Fibroblast of skin of left quadriceps (primary cell): Measurements from ENCODE around the gene VPS33B.
A peak's percentile ranks its signal among the peaks of the same experiment; 100 is the strongest.
"Not testable (repeated sequence)": the region's sequence is repeated elsewhere in the genome, so short reads cannot be mapped to it uniquely, and the experiment has no call there.

Experiments used
- DNase-seq, 2 experiments: peaks; one replicate each; pipeline ENCODE4 v3.0.0-alpha.2; 2013; ENCODE audit warnings: low read depth in 2 of 2

VPS33B gene

DNA sequence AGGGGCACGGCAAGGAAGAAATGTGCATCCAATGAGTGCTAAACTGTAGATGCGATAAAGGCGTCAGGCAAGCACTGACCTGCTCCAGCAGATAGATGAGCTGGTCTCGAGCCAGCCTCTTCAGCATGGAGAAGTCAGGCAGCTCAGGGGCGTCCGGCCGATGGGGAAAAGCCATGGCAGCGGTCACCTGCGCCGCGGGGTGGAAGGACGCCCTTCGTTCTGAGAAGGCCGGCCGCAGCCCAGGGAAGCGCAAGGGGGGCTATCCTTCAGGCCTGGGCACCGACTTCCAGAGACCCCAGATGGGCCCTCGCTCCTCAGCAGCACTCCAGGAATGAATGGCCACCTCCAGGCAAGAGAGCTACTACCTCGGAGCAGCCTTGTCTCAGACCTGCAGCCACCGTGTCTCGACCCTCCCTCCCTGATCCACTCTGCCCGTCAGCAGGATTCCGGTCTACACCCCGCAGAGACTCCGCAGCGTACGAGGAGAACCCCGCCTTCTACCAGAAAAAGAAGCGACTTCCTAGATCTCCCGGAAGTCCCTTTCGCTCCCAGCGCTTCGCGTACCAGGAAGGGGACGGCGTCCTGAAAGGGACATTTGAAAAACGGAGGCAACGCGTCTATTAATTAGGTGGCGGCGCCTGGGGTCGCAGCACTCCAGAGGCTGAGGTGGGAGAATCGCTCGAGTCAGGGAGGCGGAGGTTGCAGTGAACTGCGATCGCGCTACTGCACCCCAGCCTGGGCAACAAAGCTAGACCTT, at the start of gene VPS33B:
Gene VPS33B (minus strand): TSS at position 520 of the 757 bp plus-strand sequence. CDS start 345 bp downstream, at position 175.
- DNase-seq = peak; percentile 68 to 74

DNA sequence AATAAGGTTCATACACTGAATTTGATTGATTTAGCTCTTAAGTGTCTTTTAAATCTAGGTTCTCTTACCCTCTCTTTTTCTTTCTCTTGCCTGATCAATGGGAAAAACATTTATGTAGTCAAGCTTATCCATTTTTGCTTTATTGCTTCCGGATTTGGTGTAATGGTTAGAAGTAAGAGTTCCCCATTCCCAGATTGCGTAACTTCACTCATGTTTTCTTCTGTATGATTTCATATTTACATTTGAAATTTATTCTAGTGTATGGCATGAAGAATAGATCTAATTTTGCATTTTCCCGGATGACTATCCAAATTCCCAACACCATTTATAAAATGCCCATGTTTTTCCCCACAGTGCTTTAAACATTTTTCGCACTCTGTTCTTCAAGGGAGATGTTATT, 49.8 kb upstream of the VPS33B start:
- no peak for DNase-seq

DNA sequence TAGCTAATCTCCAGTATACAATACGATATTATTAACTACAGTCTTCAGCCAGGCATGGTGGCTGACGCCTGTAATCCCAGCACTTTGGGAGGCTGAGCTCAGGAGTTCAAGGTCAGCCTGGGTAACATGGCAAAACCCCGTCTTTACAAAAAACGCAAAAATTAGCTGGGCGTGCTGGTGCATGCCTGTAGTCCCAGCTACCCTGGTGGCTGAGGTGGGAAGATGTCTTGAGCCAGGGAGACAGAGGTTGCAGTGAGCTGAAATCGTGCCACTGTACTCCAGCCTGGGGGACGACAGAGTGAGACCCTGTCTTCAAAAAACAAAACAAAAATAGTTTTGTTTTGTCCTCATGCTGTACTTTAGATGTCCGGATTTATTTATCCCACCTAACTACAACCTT, 48.5 kb upstream of the VPS33B start:
- no peak for DNase-seq

DNA sequence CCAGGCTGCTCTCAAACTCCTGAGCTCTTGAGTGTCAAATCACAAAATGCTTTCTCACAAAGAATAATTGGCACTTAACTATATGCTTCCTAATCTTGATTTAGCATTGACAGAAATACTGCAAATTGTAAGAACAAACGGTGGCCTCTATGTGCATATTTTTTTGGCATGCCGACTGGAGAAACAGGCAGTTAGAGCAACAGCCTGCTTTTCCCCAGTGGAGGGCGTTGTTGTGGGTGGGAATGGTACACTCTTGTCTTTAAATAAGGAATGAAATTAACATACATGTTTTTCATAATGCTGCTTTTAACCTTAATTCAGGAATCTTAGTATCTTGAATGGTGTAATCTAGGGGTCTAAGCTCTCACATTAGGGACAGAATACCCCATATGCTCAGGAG, 46.6 kb upstream of the VPS33B start:
- no peak for DNase-seq

DNA sequence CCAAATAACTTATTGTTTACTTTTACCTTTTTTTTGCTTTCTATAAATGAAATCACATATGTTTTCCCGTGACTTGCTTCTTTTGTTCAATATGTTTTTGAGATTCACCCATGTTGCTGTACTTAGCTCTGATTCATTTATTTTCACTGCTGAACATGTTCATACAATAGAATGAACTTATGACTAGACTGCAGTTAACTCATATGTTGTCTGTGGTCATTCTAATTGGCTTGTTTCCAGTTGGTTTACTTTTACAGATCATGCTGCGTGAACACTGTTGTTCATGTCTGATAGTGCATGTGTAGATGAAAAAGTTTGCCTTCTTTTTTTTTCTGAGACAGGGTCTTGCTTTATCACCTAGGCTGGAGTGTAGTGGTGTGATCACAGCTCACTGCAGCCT, 46.0 kb upstream of the VPS33B start:
- DNase-seq = no peak

DNA sequence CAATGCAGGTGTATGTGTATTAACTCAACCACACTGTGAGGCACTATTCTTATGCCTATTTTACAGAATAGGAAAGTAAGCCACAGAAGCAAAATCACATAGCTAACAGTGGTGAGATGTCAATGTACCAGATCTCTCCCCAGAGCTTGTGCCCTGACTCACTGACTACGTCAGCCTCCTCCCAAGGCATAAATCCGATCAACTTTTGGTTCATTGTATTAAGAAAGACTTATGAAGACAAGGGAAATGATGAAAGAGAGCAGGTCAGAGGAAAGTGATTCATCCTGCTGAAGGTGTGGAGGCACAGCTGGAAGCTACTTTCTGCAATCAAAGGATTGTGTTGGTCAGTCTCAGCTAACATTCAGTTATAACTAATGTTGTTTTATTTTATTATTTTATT, 44.6 kb upstream of the VPS33B start:
- no peak for DNase-seq

DNA sequence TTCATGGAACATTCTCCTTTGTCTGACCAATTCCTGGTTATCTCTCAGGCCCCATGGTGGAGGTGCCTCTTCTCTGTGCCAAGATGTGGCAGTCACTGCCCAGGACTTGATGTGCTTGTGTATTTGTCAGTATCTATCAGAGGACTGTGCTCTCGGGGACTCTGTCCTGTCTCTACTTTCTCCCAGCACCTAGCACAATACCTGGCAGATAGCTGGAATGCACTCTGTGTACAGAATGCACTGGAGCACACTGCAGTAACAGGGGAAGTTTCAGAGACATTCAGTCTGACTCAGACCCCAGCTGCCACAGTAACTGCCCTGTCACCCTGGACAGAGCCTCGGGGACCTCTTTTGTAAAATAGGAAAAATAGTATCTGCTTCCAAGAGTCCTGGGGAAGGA, 43.1 kb upstream of the VPS33B start:
- no peak for DNase-seq

DNA sequence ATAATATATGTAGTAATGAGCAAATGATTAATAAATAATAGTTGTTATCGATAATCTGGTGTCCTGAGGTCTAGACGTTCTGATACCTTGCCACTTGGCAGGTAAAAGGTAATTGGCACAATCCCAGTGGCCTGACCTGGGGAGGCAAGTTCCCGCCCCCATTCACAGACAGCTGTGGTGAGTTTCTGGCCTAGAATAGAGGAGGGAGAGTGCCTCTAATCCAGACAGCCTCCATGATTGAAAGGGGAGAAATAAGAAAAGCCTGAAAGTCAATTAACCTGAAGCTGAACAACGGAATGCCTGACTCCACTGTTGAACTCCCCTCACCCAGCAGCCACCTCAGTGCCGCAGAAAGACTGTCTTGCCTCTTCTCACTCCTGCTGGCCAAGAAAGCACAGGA, 39.6 kb upstream of the VPS33B start:
- no peak for DNase-seq

DNA sequence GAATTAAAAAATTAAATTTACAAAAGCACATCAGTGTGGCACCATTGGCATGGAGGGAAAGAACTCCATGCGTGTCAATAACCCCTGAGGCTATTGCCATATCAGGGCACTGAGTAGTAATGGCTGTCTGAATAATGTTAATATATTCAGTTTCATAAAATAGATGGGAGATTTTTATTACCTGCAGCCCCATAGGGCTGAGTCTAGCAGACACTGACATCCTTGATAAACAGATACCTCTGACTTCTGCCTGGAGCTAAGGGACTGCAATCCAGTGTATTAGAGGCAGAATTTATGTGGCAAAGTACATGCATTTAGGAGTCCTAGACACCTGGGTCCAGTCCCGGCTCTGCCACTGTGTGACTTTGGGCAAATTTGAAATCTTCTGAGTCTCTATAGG, 38.8 kb upstream of the VPS33B start:
- DNase-seq = no peak

DNA sequence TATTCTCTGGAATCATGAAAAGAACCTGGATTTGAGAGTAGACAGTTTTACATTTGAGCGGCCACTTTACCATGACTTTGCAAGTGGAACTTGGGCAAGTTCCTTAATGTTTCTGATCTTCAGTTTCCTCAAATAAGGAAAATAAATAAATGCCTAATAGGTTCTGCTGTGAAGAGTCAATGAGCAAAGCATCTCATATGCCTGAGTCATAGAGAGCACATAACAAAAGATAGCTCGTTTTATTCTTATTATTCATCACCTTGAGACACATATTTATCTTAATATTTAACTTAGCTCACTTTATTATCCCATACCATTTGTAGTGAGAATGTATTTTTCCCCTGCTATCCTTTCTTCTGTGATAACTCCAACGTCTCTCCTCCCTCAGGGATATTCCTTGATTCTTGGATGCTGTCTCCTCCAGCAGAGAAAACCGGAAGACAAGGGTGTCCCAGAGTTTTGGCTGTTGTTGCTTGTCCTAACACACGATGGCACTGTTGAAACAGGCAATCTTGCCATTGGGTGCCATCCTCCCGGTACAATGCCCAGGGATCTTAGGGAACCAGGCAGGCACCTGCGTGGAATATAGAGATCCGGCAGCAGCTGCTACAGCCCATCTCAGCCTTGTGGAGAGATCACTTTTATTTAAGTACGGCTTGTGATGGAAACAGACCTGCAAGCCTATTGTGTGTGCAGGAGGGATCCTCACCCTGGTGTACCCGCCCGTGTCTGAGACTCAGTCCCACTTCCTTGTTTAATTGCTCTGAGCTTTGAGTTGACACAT, 33.3 kb upstream of the VPS33B start:
- DNase-seq = peak; percentile 11 to 20

DNA sequence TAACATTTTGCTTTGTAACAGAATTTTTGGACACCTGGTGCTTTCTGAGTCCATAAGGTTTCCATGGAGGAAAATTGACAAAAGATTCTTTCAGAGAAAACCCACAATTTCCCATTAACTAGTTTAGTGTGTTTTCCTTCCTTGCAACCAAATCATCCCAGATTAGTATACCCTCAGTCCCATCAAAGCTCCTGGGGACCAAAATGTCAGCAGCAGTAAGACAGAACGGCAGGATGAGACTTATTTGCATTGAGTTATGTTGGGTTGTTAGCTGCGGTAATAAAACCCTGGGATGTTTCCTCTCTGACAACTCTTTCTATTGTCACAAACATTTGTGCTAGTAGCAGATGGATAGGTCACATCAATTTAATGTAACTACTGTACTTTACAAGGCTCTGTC, 32.4 kb upstream of the VPS33B start:
- DNase-seq = no peak

DNA sequence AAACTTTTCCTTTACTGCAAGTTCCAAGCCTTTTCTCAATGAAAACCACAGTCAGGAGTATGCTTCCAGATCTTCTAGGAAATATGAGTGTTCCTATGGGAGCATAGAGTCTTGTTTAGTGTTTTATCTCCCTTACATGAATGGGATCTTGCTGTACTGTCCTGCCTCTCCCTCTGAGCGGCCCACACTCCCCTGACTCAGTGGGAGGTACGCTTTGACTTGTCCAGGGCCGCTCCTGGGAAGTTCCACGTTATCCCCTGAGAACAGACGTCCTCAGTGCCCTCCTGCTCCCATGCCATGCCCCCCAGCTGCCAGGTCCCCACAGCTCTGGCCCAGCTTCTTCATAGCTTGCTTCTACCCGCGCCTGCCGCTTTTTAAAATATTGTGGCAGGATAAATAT, 28.9 kb upstream of the VPS33B start:
- no peak for DNase-seq

DNA sequence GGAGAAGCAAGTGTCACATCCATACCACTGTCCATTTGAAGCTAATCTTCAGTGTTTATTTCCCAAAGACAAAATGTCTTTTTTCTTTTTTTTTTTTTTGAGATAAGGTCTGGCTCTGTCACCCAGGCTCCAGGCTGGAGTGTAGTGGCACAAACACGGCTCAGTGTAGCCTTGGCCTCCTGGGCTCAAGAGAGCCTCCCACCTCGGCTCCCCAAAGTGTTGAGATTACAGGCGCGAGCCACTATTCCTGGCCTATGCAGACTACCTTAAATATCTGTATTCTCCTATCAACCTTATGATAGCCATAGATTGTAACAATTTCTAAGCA, 27.7 kb upstream of the VPS33B start:
- no peak for DNase-seq

DNA sequence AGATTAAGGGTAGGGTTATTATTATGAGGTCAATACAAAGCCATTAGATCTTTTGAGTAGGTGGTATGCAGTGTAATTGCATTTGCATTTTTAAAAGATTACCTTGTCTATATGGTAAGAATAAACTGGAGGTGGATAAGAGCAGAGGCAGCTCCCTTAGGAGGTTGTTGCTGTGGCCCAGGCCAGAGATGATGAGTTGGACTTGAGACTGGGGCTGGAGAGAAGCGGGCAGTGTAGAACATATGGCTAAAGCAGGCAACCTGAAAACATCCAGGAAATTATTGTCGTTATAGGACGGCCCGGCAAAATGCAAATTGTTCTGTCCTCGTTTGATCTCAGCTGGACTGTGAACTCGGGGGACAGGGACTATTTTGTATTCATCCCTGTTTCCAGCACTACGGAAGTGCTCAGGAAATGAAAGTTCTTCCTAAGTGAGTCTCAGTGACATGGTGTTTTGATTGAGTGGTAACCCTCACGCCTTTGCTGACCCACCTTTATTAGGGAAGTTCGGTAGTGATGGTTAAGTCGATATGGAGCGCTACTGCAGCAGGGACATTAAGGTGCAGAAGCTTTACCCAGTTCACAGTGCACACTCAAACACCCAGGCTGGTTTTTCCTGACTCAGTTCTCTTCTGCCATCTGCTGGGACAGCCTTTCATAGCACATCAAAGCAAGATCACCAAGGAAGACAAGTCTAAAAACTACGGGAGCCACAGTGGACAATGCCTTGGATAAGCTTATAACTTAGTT, 27.2 kb upstream of the VPS33B start:
- DNase-seq = peak; percentile 22 to 37

DNA sequence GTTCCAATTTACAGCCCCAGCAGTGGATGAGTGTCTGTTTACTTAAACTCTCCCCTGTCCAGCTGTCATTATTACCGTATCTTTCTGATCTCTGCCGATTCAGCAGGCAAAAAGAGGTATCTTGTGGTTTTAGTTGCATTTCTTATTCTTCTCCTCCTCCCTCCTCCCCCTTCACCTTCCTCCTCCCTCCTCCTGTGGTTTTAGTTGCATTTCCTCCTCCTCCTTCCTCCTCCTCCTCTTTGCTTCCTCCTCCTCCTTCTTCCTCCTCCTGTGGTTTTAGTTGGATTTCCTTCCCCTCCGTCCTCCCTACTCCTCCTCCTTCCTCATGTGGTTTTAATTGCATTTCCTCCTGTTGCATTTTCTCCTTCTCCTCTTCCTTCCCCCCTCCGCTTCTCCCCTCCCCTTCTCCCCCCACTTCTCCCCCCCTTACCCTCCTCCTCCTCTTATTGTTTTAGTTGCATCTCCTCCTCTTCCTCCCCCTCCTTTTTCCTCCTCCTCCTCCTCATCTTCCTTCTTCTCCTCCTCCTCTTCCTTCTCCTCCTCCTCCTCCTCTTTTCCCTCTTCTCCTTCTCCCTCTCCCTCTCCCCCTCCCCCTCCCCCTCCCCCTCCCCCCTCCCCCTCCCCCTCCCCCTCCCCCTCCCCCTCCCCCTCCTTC, 25.3 kb upstream of the VPS33B start:
- DNase-seq = no peak

DNA sequence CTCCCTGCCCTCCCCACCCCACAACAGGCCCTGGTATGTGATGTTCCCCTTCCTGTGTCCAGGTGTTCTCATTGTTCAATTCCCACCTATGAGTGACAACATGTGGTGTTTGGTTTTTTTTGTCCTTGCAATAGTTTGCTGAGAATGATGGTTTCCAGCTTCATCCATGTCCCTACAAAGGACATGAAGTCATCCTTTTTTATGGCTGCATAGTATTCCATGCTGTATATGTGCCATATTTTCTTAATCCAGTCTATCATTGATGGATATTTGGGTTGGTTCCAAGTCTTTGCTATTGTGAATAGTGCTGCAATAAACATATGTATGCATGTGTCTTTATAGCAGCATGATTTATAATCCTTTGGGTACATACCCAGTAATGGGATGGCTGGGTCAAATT, 23.7 kb upstream of the VPS33B start:
- DNase-seq = not testable (repeated sequence)

DNA sequence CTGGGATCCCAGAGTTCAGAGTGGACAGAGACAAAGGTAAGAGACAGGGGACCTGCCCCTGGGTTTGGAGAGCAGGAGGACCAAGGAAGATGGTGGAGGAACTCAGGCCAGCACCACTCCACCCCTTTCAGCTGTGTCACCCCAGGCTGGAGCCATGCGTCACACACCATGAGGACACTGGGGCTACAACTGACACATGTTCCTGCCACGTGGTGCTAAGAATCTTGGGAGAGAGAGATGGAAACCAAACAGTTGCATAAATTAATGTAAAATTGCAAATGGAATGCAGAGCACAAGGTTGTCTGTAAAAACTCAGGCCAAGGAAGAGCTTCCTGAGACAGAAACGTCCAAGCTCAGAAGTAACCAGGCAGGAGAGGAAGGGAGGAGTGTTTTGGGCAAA, 22.7 kb upstream of the VPS33B start:
- DNase-seq = no peak

DNA sequence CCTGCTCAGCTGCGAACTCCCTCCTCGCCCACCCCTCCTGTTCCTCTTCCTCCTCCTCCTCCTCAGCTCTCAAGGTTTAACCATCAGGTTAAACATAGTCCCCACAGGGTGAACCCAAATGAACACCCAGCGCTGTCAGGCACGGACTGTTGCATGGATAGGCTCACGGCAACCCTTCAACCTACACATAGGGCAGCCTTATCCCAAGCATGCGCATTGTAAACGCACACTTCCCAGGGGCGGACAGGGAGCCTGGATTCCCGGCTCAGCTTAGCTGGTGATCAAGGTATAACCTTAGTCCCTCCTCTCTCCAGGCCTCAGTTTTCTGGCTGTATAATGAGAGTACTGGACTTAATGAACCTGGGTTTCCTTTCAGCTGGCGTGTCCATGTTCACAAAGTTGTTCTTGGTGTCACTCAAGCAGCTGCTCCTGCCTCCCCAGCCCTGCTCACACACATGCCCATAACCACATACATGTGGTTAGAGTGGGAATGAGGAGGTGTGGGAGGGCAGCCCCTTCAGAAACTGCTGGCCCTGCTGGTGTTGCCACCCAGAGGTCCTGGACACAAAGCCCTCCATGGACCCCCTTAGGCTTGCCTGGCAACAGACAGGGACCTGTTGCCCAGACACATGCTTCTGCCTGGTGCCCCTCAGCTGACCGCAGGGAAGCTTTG, 20.9 kb upstream of the VPS33B start:
- DNase-seq = no peak

DNA sequence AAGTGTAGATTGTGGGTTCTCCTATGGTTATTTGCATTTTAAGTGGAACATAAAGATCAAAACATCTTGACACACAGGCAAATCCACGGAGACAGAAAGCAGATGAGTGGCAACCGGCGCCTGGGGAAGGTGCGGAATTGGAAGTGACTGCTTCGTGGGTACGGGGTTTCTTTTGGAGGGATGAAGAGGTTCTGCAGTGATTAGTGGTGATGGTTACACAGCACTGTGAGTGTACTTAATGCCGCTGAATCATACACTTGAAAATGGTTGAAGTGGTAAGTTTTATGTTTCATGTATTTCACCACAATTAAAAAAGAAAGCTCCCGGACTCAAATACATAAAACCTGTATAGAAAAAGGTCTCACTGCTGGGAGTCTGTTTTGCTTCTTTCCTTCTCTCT, 18.5 kb upstream of the VPS33B start:
- DNase-seq = no peak

DNA sequence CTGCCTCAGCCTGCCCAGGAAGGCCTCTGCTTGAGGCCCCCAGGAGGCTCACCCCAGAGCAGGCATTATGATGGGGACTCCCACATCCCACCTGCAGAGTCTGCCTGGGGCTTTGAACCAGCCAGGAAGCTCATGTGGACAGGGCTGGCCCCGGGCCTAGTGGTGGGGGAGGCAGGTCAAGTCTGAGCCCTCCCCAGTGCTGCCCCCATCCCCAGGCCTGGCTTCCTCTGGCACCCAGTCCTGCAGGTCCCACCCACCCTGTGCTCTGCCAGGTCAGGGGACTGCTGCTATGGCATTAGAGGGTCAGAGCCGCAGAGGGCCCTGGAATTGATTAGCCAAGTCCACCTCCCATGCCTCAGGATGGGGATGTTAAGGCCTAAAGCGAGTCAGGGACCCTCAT, 17.6 kb upstream of the VPS33B start:
- no peak for DNase-seq

DNA sequence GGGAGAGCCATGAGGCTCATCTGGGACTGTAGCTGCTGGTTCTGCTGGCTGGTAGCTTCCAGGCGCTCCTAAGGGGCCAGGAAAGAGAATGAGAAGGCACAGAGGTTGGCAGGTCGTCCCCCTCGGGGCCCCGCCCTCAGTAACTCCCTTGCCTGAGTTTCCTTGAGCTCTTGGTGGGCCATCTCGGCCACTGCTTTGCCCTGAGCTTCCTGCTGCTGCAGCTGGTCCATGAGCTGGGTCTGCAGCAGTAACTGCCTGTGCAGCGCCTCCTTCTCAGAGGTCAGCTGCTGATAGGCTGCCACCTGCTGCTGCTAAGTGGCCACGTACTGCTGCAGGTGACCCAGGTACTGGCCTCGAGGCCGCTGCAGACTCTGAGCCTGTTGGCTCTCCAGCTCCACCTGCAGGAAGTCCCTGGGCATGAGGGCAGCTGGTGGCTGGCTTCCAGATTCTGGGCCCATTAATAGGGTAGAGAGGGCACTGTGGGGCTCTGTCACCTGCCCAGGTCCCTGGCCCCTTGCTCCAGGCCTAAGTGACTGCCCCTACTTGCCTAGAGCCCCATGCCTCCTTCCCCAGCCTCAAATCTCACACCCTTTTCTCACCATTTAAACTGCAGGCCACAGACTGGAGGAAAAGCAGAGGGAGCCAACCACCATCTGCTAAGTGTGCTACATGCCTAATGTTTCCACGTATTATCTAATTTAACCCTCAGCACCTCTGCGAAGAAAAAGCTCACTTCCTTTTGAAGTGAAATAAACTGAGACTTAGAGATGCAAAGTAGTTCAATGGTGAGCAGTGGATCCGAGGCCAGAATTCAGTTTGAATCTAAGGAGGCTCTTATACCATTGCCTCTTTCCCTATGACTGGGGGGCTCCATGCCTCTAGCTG, 10.8 kb upstream of the VPS33B start:
- no peak for DNase-seq
